ENCODE measurements around the gene SHPK.
A peak's percentile ranks its signal among the peaks of the same experiment; 100 is the strongest.

The SHPK gene

GRCh38 chr17:3636154-3636907 lies at the start of gene SHPK, which contains the start of gene CTNS (continued):
- TF ChIP-seq PRDM6 (tag by site-specific recombination; IDR thresholded peaks at IDR 0.05) (no peak), SETDB1 (IDR thresholded peaks at IDR 0.05; ENCODE audit: insufficient read length, low read length) (no peak), AEBP2 (tag by site-specific recombination; IDR thresholded peaks at IDR 0.05; ENCODE audit: borderline replicate concordance) (no peak), ZNF362 (tag by site-specific recombination; IDR thresholded peaks at IDR 0.05) (no peak), ZNF16 (tag by site-specific recombination; IDR thresholded peaks at IDR 0.05; ENCODE audit: low read depth) (no peak), ZNF660 (tag by site-specific recombination; IDR thresholded peaks at IDR 0.05) (0 out of 2 replicates have a peak, but pooled peaks have one; percentile 36), KLF9 (tag by site-specific recombination; IDR thresholded peaks at IDR 0.05; ENCODE audit: low read depth) (peak; percentile 97), ZNF394 (tag by site-specific recombination; IDR thresholded peaks at IDR 0.05; ENCODE audit: borderline replicate concordance) (no peak), ZNF280D (tag by site-specific recombination; IDR thresholded peaks at IDR 0.05) (no peak), ZNF843 (tag by site-specific recombination; IDR thresholded peaks at IDR 0.05) (no peak), ZNF292 (tag by site-specific recombination; IDR thresholded peaks at IDR 0.05; ENCODE audit: borderline replicate concordance, low read depth) (no peak), ZBTB44 (tag by site-specific recombination; IDR thresholded peaks at IDR 0.05) (no peak), EGR2 (tag by site-specific recombination; IDR thresholded peaks at IDR 0.05; ENCODE audit: low read depth) (no peak), ZBTB49 (tag by site-specific recombination; IDR thresholded peaks at IDR 0.05; ENCODE audit: low read depth) (no peak), ZNF658 (tag by site-specific recombination; IDR thresholded peaks at IDR 0.05) (no peak), GFI1B (tag by site-specific recombination; IDR thresholded peaks at IDR 0.05) (no peak), YY2 (tag by site-specific recombination; IDR thresholded peaks at IDR 0.05) (peak; percentile 58; the same call in 1 of the 2 replicates), ZNF501 (tag by site-specific recombination; IDR thresholded peaks at IDR 0.05) (no peak; the same call in 1 of the 2 replicates), ZFP41 (tag by site-specific recombination; IDR thresholded peaks at IDR 0.05; ENCODE audit: borderline replicate concordance) (no peak), ZNF239 (tag by site-specific recombination; IDR thresholded peaks at IDR 0.05) (no peak), ZNF274 (IDR thresholded peaks at IDR 0.05; ENCODE audit: low read length) (no peak), ZNF274 (tag by site-specific recombination; IDR thresholded peaks at IDR 0.05; ENCODE audit: borderline replicate concordance) (no peak), OVOL3 (tag by site-specific recombination; IDR thresholded peaks at IDR 0.05) (no peak), MYNN (tag by site-specific recombination; IDR thresholded peaks at IDR 0.05; ENCODE audit: borderline replicate concordance) (no peak), REPIN1 (tag by site-specific recombination; IDR thresholded peaks at IDR 0.05; ENCODE audit: low read depth) (no peak), ZNF777 (tag by site-specific recombination; IDR thresholded peaks at IDR 0.05; ENCODE audit: borderline replicate concordance) (peak; percentile 74), ZNF670 (tag by site-specific recombination; IDR thresholded peaks at IDR 0.05; ENCODE audit: low read depth) (no peak), ZNF664 (tag by site-specific recombination; IDR thresholded peaks at IDR 0.05) (no peak)

Measured in HEK293 (cell line).